HG03520 (cell line): ENCODE data around the gene CPLX4.
"Not testable (repeated sequence)": the region's sequence is repeated elsewhere in the genome, so short reads cannot be mapped to it uniquely, and the experiment has no call there.

Experiments used
- ATAC-seq: cut with Tn5 transposase; IDR thresholded peaks from one replicate; pipeline ENCODE4 v1.9.1; 2021; ENCODE audit warnings: mild to moderate bottlenecking, moderate library complexity; ENCODE audit not compliant: unreplicated experiment

The CPLX4 gene

GRCh38 chr18:59271606-59272220, 46.7 kb downstream of the CPLX4 start:
- ATAC-seq = no peak

GRCh38 chr18:59270689-59271257, 47.7 kb downstream of the CPLX4 start:
- no peak for ATAC-seq

- ATAC-seq = no peak
These were observed 48.8 kb downstream of the CPLX4 start for GRCh38 chr18:59269563-59270119.

- no peak for ATAC-seq
These were observed 49.5 kb downstream of the CPLX4 start for GRCh38 chr18:59268721-59269562.

GRCh38 chr18:59268127-59268720, 50.2 kb downstream of the CPLX4 start:
- ATAC-seq = no peak

GRCh38 chr18:59267503-59268126, 50.8 kb downstream of the CPLX4 start:
- no peak for ATAC-seq

GRCh38 chr18:59266886-59267502, 51.5 kb downstream of the CPLX4 start:
- no peak for ATAC-seq

- no peak for ATAC-seq
These were observed 52.0 kb downstream of the CPLX4 start for GRCh38 chr18:59266459-59266858.

GRCh38 chr18:59265974-59266369, 52.5 kb downstream of the CPLX4 start:
- no peak for ATAC-seq

GRCh38 chr18:59265246-59265973, 53.0 kb downstream of the CPLX4 start:
- peak; percentile 73 for ATAC-seq

- ATAC-seq = no peak
These were observed 53.7 kb downstream of the CPLX4 start for GRCh38 chr18:59264651-59265245.

- ATAC-seq = no peak
These were observed 54.3 kb downstream of the CPLX4 start for GRCh38 chr18:59264121-59264571.

- ATAC-seq = no peak
These were observed 54.8 kb downstream of the CPLX4 start for GRCh38 chr18:59263661-59264060.

GRCh38 chr18:59262243-59262642, 56.2 kb downstream of the CPLX4 start:
- ATAC-seq = not testable (repeated sequence)

GRCh38 chr18:59261842-59262241, 56.6 kb downstream of the CPLX4 start:
- not testable (repeated sequence) for ATAC-seq

- not testable (repeated sequence) for ATAC-seq
These were observed 63.0 kb downstream of the CPLX4 start for GRCh38 chr18:59255491-59255890.

- peak; percentile 41 for ATAC-seq
These were observed 69.2 kb downstream of the CPLX4 start for GRCh38 chr18:59249199-59249774.

- ATAC-seq = no peak
These were observed 71.7 kb downstream of the CPLX4 start for GRCh38 chr18:59246796-59247195.
